ENCODE measurements around the gene FAS.

- TF ChIP-seq CTCF (optimal IDR thresholded peaks at IDR 0.05 in 1 of 3, IDR thresholded peaks at IDR 0.05 in 1 of 3, conservative IDR thresholded peaks at IDR 0.05 in 1 of 3; ENCODE audit: extremely low read depth in 1 of 3, insufficient read depth in 2 of 3, low read length in 3 of 3) (no peak), EZH2 (IDR thresholded peaks at IDR 0.05; ENCODE audit: low read length) (no peak)
Observed at GRCh38 chr10:88971221-88972061, 19.2 kb upstream of the FAS start.
